OCI-LY1 (cell line): ENCODE data around the gene FBXO39.

Experiments used
- CTCF ChIP-seq: fragments of 200-600 bp; sonication (generic), shearing (Covaris generic); IDR thresholded peaks from 2 replicates; pipeline ENCODE4 v1.5.1; 2017; ENCODE audit warnings: mild to moderate bottlenecking, antibody characterized with exemption, low read length, moderate library complexity, mixed read lengths
- EZH2 ChIP-seq: fragments of 200-600 bp; sonication (generic), shearing (Covaris generic); IDR thresholded peaks from 2 replicates; pipeline ENCODE4 v1.8.0; 2017; ENCODE audit warnings: borderline replicate concordance, mixed run types, mild to moderate bottlenecking, antibody characterized with exemption, low read length, moderate library complexity, mixed read lengths

GRCh38 chr17:6815775-6816174, 39.8 kb downstream of the FBXO39 start:
- TF ChIP-seq CTCF (no peak), EZH2 (no peak)
